Cardiac muscle cell (in vitro differentiated cells and primary cell): Measurements from ENCODE around the gene GOSR2. TPM values are rescaled to one million over a fixed set of nuclear protein-coding genes. Genes with fewer than 3 reads are reported as not detected.
A peak's percentile ranks its signal among the peaks of the same experiment; 100 is the strongest.

Source experiments
- DNase-seq, 2 donors: peaks; one replicate each; pipeline versions ENCODE4 v3.0.0 to v3.0.0-alpha.2; 2010 to 2017; ENCODE audit warnings: low read depth in 1 of 2, low spot score in 1 of 2
- H3K27ac ChIP-seq: fragments of 200-600 bp; sonication (generic); 2 replicates; pipeline ENCODE4 v1.5.1; 2016
- H3K27me3 ChIP-seq: fragments of 200-600 bp; sonication (generic); 2 replicates; pipeline ENCODE4 v1.6.0; 2016; ENCODE audit warnings: control low read depth
- H3K36me3 ChIP-seq: fragments of 200-600 bp; sonication (generic); 2 replicates; pipeline ENCODE4 v1.5.1; 2016; ENCODE audit warnings: control low read depth
- H3K4me1 ChIP-seq: fragments of 200-600 bp; sonication (generic); 2 replicates; pipeline ENCODE4 v1.8.1; 2017; ENCODE audit warnings: low read depth, mild to moderate bottlenecking, mixed run types
- H3K4me3 ChIP-seq: fragments of 200-600 bp; sonication (generic); 2 replicates; pipeline ENCODE4 v1.5.1; 2016; ENCODE audit warnings: mild to moderate bottlenecking
- H3K9me3 ChIP-seq: fragments of 200-600 bp; sonication (generic); 2 replicates; pipeline ENCODE4 v1.5.1; 2017; ENCODE audit warnings: low read depth, mild to moderate bottlenecking, control low read depth
- polyA plus RNA-seq: library from polyadenylated mRNA; unstranded; fragments of >200 nt; fragmentation: Nextera tagmentation; extraction: Ambion mirVana; gene quantifications from 2 replicates; pipeline ENCODE4 v1.2.1, GENCODE V29; 2016
- total RNA-seq: library from RNA; depleted of rRNA; stranded (reverse); fragments of >200 nt; gene quantifications from 2 replicates; pipeline ENCODE4 v1.2.3, GENCODE V29; 2016
- TF ChIP-seq, protein P1 (sequence below): IDR thresholded peaks from 2 replicates; pipeline ENCODE4 v1.5.1; 2012; ENCODE audit warnings: low read depth, mild to moderate bottlenecking, low read length

The GOSR2 gene
- total and polyA plus RNA-seq, 2 experiments from 2014 or later = 34.1 to 60.9 TPM

DNA sequence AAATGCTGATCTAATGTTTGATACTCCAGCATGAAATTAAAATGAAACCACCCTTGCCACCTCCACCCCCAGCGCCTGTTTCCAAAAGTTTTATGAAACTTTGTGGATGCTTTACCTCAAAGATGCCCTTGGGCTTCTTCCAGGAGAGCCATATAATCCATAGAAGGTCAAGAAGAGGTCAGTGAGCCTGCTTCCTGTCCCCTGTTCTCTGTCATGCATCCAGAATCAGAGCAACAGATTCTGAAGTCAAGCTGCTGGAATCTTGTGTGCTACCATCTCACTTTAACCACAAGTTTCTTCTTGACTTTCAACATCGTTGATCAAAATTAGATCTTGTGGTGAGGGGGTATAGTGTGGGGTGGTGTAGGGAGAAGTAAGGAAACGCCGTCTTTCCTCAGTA is 8.6 kb downstream of the GOSR2 start:
- Histone ChIP-seq H3K9me3 (no peaks in the 10 kb centered on the region), H3K4me1 (no peaks in the 10 kb centered on the region), H3K4me3 (no peak overlapping the region), H3K36me3 (peaks cover 52% of the 10 kb centered on the region), H3K27me3 (no peaks in the 10 kb centered on the region), H3K27ac (no peak overlapping the region)
- TF ChIP-seq, protein P1, sequence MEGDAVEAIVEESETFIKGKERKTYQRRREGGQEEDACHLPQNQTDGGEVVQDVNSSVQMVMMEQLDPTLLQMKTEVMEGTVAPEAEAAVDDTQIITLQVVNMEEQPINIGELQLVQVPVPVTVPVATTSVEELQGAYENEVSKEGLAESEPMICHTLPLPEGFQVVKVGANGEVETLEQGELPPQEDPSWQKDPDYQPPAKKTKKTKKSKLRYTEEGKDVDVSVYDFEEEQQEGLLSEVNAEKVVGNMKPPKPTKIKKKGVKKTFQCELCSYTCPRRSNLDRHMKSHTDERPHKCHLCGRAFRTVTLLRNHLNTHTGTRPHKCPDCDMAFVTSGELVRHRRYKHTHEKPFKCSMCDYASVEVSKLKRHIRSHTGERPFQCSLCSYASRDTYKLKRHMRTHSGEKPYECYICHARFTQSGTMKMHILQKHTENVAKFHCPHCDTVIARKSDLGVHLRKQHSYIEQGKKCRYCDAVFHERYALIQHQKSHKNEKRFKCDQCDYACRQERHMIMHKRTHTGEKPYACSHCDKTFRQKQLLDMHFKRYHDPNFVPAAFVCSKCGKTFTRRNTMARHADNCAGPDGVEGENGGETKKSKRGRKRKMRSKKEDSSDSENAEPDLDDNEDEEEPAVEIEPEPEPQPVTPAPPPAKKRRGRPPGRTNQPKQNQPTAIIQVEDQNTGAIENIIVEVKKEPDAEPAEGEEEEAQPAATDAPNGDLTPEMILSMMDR = no peak
- DNase-seq = no peak

DNA sequence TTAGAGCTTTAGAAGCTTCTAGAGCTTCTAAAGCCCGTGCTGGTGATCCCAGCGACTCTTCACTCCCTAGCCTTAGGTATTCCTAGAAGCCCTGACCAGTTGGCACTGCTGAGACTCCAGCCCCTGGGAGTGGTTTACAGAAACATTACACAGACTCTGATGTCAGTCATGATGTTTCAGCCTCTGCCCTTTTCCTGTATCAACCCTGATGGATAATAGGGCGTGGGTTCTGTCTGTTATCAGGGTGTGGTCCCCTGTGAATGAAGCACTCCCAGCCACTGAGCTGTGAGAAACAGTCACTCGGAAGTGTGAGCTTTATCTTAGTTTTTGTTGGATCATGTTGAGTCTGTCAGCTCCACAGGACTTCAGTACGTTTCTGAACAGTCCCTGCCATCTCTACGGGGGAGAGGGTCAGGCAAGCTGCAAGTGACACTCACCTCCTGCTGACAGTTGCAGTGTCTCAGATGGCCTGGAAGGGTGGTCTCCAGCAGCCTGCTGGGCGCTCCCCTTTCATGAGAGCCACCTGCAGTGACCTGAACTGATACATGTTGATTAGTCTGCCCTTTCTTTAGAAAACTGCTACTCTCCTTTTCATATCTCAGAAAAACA is 12.8 kb downstream of the GOSR2 start:
- Histone ChIP-seq H3K36me3 (peaks cover 68% of the 10 kb centered on the region), H3K27ac (no peak overlapping the region), H3K4me3 (no peak overlapping the region), H3K9me3 (no peaks in the 10 kb centered on the region), H3K27me3 (no peaks in the 10 kb centered on the region), H3K4me1 (no peaks in the 10 kb centered on the region)
- DNase-seq = peak in 1 of 2 donors; percentile 16
- TF ChIP-seq, protein P1 = no peak

DNA sequence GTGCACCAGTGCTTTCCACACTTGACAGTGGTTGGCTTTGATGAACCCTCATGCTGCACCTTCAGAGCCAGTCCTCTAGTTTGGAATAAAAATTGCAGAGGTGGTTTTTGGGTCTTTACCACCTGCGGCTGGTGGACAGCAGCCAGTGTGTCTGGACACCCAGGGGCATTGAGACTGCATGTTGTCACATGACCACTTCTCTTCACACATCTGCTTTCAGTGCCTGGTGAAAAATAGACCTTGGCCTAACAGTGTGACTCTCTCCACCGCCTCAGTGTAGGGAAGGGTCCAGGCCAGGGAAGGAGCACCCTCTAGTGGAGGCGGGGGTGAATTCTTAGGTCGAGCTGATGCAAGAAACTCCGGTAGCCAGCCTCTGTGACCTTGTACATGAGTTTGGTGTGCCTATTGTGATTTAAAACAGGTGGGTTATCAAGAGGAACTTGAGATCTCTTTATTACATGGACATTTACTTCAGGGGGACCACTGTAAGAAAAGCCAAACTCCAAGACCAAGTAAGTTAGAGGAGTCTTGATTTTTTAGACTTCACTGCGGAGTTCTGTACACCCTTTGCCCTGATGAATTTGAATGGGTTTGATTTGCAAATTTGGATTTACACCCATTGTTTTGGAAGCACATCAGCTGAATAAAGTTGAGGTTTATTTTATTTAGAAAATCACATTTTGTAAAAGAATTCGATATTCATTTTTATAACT is 17.9 kb downstream of the GOSR2 start:
- Histone ChIP-seq H3K4me1 (peaks cover 8% of the 10 kb centered on the region), H3K36me3 (peaks cover 24% of the 10 kb centered on the region), H3K9me3 (no peaks in the 10 kb centered on the region), H3K27me3 (no peaks in the 10 kb centered on the region), H3K4me3 (no peak overlapping the region), H3K27ac (no peak overlapping the region)
- TF ChIP-seq, protein P1 = peak; percentile 96
- peak; percentile 84 to 90 for DNase-seq

DNA sequence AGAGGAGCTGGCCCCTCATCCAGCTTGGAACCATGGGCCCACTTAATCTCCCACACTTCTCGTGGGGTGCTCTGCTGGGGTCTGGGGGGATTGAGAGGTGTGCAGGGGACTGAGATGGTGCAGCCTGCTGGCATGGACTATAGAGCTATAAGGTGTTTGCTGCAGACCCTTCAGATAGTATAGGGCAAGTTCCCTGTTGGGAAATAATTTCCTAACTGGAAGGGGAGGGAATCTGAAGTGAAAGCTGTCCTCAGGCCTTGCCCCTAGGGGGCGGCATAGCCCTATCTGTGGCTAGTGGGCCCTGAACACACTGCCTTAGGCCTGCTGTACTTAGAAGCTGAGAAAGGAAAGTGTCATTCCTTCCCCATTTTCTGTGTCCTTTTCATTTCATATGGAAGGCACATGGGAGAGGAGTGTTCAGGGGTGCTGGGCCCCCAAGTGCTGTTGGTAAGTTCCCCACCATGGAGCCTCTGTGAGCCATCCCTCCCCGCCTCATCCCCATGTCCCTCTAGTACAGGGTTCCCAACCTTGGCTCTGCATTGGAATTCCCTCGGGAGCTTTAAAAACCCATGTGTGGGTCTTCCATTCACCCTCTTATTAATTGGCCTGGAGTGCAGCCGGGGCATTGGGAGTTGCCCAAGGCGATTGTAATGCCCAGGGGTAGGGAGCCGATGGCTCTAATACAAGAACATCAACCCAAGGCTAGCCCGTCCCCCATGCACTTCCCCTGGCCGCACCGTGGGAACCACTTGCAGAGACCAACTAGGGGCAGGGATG is 19.7 kb downstream of the GOSR2 start:
- TF ChIP-seq, protein P1 = peak; percentile 99
- H3K4me3 ChIP-seq = no peak overlapping the region
- peaks cover 8% of the 10 kb centered on the region for H3K4me1 ChIP-seq
- peaks cover 16% of the 10 kb centered on the region for H3K36me3 ChIP-seq
- no peaks in the 10 kb centered on the region for H3K9me3 ChIP-seq
- DNase-seq = peak; percentile 78 to 89
- no peak overlapping the region for H3K27ac ChIP-seq
- no peaks in the 10 kb centered on the region for H3K27me3 ChIP-seq

DNA sequence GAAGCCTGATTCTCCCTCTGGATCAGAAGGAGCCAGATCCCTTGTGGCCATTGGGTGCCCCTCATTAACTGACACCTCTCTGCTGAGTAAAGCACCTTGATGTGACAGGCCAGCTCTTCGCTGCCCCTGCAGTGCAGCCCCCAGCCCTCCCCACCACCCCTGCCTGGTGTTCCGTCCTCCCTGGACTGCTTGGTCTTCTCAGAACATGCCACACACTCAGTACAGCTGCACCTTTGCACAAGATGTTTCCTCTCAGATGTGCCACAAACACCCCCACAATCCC is 20.2 kb downstream of the GOSR2 start:
- no peak for DNase-seq
- H3K4me1 ChIP-seq = peaks cover 8% of the 10 kb centered on the region
- H3K27me3 ChIP-seq = no peaks in the 10 kb centered on the region
- H3K36me3 ChIP-seq = peaks cover 11% of the 10 kb centered on the region
- no peak overlapping the region for H3K4me3 ChIP-seq
- no peaks in the 10 kb centered on the region for H3K9me3 ChIP-seq
- TF ChIP-seq, protein P1 = no peak
- H3K27ac ChIP-seq = no peak overlapping the region
